ENCODE data around the gene SELENOS.

- TF ChIP-seq SUZ12 (IDR thresholded peaks at IDR 0.05; ENCODE audit: extremely low read depth, insufficient read depth, insufficient read length) (no peak), YY1 (IDR thresholded peaks at IDR 0.05; ENCODE audit: insufficient read depth, insufficient read length) (no peak), ZNF274 (IDR thresholded peaks at IDR 0.05; ENCODE audit: low read depth, low read length) (no peak)
Measured at GRCh38 chr15:101306341-101307047, 29.2 kb upstream of the SELENOS start.

Measured in NT2/D1 (cell line).